Measurements from ENCODE around the gene RAD9A.

RAD9A gene

DNA sequence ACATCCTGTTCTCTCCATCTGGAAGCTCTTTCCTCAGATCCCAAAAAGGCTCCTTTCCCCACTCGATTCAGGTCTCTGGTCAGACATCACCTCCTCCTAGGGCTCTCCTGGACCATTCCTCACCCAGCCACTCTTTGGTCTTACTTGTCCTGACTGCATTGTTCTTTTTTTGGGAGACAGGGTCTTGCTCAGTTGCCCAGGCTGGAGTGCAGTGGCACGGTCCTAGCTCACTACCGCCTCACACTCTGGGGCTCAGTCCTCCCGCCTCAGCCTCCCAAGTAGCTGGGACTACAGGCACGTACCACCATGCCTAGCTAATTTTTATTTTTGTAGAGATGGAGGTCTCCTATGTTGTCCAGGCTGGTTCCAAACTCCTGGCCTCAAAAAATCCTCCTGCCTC is 53.7 kb downstream of the RAD9A start:
- peak overlapping the region; percentile 84 for H3K4me3 Mint-ChIP-seq
- no peak overlapping the region for H3K27ac Mint-ChIP-seq
- peaks cover 42% of the 10 kb centered on the region for H3K4me1 Mint-ChIP-seq
- no peak for DNase-seq
- TF ChIP-seq, protein P1, sequence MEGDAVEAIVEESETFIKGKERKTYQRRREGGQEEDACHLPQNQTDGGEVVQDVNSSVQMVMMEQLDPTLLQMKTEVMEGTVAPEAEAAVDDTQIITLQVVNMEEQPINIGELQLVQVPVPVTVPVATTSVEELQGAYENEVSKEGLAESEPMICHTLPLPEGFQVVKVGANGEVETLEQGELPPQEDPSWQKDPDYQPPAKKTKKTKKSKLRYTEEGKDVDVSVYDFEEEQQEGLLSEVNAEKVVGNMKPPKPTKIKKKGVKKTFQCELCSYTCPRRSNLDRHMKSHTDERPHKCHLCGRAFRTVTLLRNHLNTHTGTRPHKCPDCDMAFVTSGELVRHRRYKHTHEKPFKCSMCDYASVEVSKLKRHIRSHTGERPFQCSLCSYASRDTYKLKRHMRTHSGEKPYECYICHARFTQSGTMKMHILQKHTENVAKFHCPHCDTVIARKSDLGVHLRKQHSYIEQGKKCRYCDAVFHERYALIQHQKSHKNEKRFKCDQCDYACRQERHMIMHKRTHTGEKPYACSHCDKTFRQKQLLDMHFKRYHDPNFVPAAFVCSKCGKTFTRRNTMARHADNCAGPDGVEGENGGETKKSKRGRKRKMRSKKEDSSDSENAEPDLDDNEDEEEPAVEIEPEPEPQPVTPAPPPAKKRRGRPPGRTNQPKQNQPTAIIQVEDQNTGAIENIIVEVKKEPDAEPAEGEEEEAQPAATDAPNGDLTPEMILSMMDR (IDR thresholded peaks at IDR 0.05) = no peak
- no peaks in the 10 kb centered on the region for H3K36me3 Mint-ChIP-seq (ENCODE audit: low read depth)
- no peaks in the 10 kb centered on the region for H3K9me3 Mint-ChIP-seq
- peaks cover 5% of the 10 kb centered on the region for H3K27me3 Mint-ChIP-seq (ENCODE audit: low read depth, poor library complexity)

Measured in nephron progenitor cell (in vitro differentiated cells).